ENCODE results near the gene OR4C6. TPM values are rescaled to one million over a fixed set of nuclear protein-coding genes. Genes with fewer than 3 reads are reported as not detected.

OR4C6 gene
- total and polyA plus RNA-seq, 11 donors: not detected

DNA sequence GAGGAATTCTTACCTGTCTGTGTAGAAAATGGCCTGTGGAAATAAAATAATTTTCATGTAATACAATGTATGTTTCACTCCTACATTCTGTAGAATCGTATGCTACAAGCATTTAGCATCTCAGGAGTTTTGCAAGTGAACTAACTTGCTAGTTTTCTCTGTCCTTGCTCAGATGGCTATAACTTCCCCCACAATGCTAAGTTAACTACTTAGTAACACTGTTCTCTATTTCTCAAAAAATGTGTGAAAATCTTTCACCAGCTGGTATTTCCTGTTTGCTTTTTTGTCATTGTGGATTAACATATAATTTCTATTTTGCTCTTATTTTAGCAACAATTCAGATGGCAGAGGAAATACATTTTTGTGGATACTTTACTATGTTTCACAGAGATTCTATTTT is 9.4 kb upstream of the OR4C6 start:
- peaks cover 0 to 3% (median 0%) of the 10 kb centered on the region in 9 donors for H3K27me3 ChIP-seq
- H3K4me3 ChIP-seq: no peak overlapping the region
- H3K9me3 ChIP-seq: peaks cover 0 to 4% (median 0%) of the 10 kb centered on the region in 12 donors
- no peak overlapping the region for H3K27ac ChIP-seq
- H3K4me1 ChIP-seq: no peaks in the 10 kb centered on the region
- TF ChIP-seq, protein P1, sequence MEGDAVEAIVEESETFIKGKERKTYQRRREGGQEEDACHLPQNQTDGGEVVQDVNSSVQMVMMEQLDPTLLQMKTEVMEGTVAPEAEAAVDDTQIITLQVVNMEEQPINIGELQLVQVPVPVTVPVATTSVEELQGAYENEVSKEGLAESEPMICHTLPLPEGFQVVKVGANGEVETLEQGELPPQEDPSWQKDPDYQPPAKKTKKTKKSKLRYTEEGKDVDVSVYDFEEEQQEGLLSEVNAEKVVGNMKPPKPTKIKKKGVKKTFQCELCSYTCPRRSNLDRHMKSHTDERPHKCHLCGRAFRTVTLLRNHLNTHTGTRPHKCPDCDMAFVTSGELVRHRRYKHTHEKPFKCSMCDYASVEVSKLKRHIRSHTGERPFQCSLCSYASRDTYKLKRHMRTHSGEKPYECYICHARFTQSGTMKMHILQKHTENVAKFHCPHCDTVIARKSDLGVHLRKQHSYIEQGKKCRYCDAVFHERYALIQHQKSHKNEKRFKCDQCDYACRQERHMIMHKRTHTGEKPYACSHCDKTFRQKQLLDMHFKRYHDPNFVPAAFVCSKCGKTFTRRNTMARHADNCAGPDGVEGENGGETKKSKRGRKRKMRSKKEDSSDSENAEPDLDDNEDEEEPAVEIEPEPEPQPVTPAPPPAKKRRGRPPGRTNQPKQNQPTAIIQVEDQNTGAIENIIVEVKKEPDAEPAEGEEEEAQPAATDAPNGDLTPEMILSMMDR (IDR thresholded peaks at IDR 0.05): no peak
- no peak for TF ChIP-seq POLR2A (IDR thresholded peaks at IDR 0.05)
- WGBS, 4 donors: 47 to 70% (median 50%) methylated on average over 1 of the region's 1 CpG
- intact Hi-C loops (cut with DNase I): no loop called here
- DNase-seq (no peak), ATAC-seq (no peak)
- no peaks in the 10 kb centered on the region for H3K36me3 ChIP-seq

DNA sequence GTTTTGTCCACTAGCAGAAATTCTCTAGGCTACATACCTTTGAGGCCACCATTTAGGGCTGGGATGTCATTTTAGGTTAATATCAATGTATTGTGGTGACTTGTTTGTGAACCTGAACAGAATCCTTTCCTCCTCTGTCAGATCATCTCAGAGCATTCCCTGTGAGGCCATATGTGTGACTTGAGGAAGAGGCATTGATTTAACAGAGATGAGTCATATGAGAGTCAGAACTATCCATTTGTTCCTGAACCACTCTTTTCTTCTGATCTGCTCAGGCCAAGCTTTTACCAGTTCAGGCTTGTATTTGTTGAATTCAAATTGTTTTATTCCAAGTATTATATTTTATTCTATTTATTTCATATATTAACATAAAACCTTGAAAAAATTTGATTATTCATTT is 6.9 kb upstream of the OR4C6 start:
- H3K9me3 ChIP-seq: peaks cover 0 to 2% (median 0%) of the 10 kb centered on the region in 12 donors
- H3K27ac ChIP-seq: no peak overlapping the region
- no peaks in the 10 kb centered on the region for H3K4me1 ChIP-seq
- intact Hi-C loops (cut with DNase I): no loop called here
- ATAC-seq (no peak), DNase-seq (no peak)
- H3K27me3 ChIP-seq: no peaks in the 10 kb centered on the region
- no peaks in the 10 kb centered on the region for H3K36me3 ChIP-seq
- H3K4me3 ChIP-seq: no peak overlapping the region
- TF ChIP-seq, protein P1 (IDR thresholded peaks at IDR 0.05): no peak
- no peak for TF ChIP-seq POLR2A (IDR thresholded peaks at IDR 0.05)

- intact Hi-C loops (cut with DNase I): no loop called here
Measured at GRCh38 chr11:55658031-55658573, 3.9 kb upstream of the OR4C6 start.

DNA sequence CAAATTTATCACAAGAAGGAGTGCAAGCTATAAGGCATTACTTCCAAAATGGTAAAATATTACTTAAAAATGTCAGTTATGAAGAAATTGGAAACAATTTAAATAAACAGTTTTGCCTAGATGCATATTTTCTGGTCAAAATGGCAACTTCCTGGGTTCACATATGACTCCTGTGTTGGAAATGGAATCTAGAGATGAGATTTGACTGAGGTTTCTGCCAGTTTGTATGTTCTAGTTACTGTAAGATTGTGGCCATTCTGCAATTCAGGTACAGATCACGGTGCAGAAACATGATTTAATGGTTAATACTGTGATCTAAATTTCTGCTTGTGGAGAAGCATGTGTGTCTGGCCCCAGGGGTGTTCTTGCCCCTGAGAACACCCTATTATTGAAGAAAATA is 3.4 kb upstream of the OR4C6 start:
- TF ChIP-seq, protein P1 (IDR thresholded peaks at IDR 0.05): no peak
- no peak for TF ChIP-seq POLR2A (IDR thresholded peaks at IDR 0.05)
- Histone ChIP-seq H3K27me3 (no peaks in the 10 kb centered on the region), H3K4me1 (no peaks in the 10 kb centered on the region), H3K36me3 (no peaks in the 10 kb centered on the region), H3K9me3 (peaks cover 0 to 2% (median 0%) of the 10 kb centered on the region in 12 donors), H3K27ac (no peak overlapping the region), H3K4me3 (no peak overlapping the region)
- DNase-seq (no peak), ATAC-seq (no peak)
- 36 to 70% (median 46%) methylated on average over 1 of the region's 1 CpG for WGBS, 4 donors
- intact Hi-C loops (cut with DNase I): no loop called here

More at GRCh38 chr11:55658031-55658573, 3.9 kb upstream of the OR4C6 start:
- H3K36me3 ChIP-seq: no peaks in the 10 kb centered on the region
- 79 to 89% (median 84%) methylated on average over 2 of the region's 2 CpGs for WGBS, 4 donors
- H3K9me3 ChIP-seq: peaks cover 0 to 2% (median 0%) of the 10 kb centered on the region in 12 donors
- no peak for ATAC-seq
- no peak overlapping the region for H3K27ac ChIP-seq
- H3K27me3 ChIP-seq: no peaks in the 10 kb centered on the region
- DNase-seq: no peak
- H3K4me1 ChIP-seq: no peaks in the 10 kb centered on the region
- no peak overlapping the region for H3K4me3 ChIP-seq
- TF ChIP-seq, protein P1 (IDR thresholded peaks at IDR 0.05): no peak
- no peak for TF ChIP-seq POLR2A (IDR thresholded peaks at IDR 0.05)

Measured in heart left ventricle (tissue), 16 donors.